ENCODE data around the gene IGFN1.

IGFN1 gene

GRCh38 chr1:201184307-201185122 is 6.1 kb upstream of the IGFN1 start:
- ChIA-PET CTCF (interaction anchor here (0.9 to 3.3 kb wide), 16 partner anchors 8 to 98 kb away, joined by 3 to 22 read pairs (median 7); partner anchors contain the start of gene TMEM9), POLR2A (no interaction called here)
- peak; percentile 86 for TF ChIP-seq CTCF (IDR thresholded peaks at IDR 0.05; ENCODE audit: insufficient read depth, low read length, missing control alignments)
- H3K4me3 ChIP-seq (ENCODE audit: low read depth, low read length), result no peak overlapping the region
- peak; percentile 57 for DNase-seq (ENCODE audit: low read depth, low spot score)

- POLR2A ChIA-PET, result no interaction called here
- no peak for DNase-seq (ENCODE audit: low read depth, low spot score)
- CTCF ChIA-PET, result interaction anchor here (1.0 to 3.3 kb wide), 10 partner anchors 11 to 99 kb away, joined by 3 to 22 read pairs (median 8); partner anchors contain the start of gene TMEM9
- no peak for TF ChIP-seq CTCF (IDR thresholded peaks at IDR 0.05; ENCODE audit: insufficient read depth, low read length, missing control alignments)
- no peak overlapping the region for H3K4me3 ChIP-seq (ENCODE audit: low read depth, low read length)
These were observed 5.5 kb upstream of the IGFN1 start for GRCh38 chr1:201185123-201185453.

GRCh38 chr1:201185527-201186128 is 5.0 kb upstream of the IGFN1 start:
- ChIA-PET POLR2A (no interaction called here), CTCF (interaction anchor here (1.5 to 3.3 kb wide), 10 partner anchors 8 to 99 kb away, joined by 4 to 22 read pairs (median 8); partner anchors contain the start of gene TMEM9)
- no peak overlapping the region for H3K4me3 ChIP-seq (ENCODE audit: low read depth, low read length)
- no peak for DNase-seq (ENCODE audit: low read depth, low spot score)
- no peak for TF ChIP-seq CTCF (IDR thresholded peaks at IDR 0.05; ENCODE audit: insufficient read depth, low read length, missing control alignments)

GRCh38 chr1:201186192-201186591 is 4.4 kb upstream of the IGFN1 start:
- ChIA-PET POLR2A (no interaction called here), CTCF (interaction anchor here (1.1 to 3.3 kb wide), 7 partner anchors 9 to 100 kb away, joined by 4 to 22 read pairs (median 8); no protein-coding TSS in a partner anchor)
- TF ChIP-seq CTCF (IDR thresholded peaks at IDR 0.05; ENCODE audit: insufficient read depth, low read length, missing control alignments), result no peak
- DNase-seq (ENCODE audit: low read depth, low spot score), result no peak
- H3K4me3 ChIP-seq (ENCODE audit: low read depth, low read length), result no peak overlapping the region

- no peak for DNase-seq (ENCODE audit: low read depth, low spot score)
These were observed 1.5 kb upstream of the IGFN1 start for GRCh38 chr1:201189085-201189484.

More at GRCh38 chr1:201189085-201189484, 1.5 kb upstream of the IGFN1 start:
- no peak overlapping the region for H3K4me3 ChIP-seq (ENCODE audit: low read depth, low read length)
- POLR2A ChIA-PET, result no interaction called here
- CTCF ChIA-PET, result interaction anchor here (1.0 to 1.1 kb wide), 2 partner anchors 32 to 93 kb away, joined by 3 read pairs; no protein-coding TSS in a partner anchor
- no peak for TF ChIP-seq CTCF (IDR thresholded peaks at IDR 0.05; ENCODE audit: insufficient read depth, low read length, missing control alignments)
